GM20000 (cell line): Measurements from ENCODE around the gene CFD.
"Not testable (repeated sequence)": the region's sequence is repeated elsewhere in the genome, so short reads cannot be mapped to it uniquely, and the experiment has no call there.

Source experiments
- DNase-seq: peaks from one replicate; pipeline ENCODE4 v3.0.0; 2012; ENCODE audit warnings: low spot score
- TF ChIP-seq, protein P1 (sequence below): IDR thresholded peaks from 2 replicates; pipeline ENCODE4 v1.5.1; 2012; ENCODE audit warnings: mild to moderate bottlenecking, control low read depth; ENCODE audit errors: extremely low read depth, missing control alignments

Gene CFD

DNA sequence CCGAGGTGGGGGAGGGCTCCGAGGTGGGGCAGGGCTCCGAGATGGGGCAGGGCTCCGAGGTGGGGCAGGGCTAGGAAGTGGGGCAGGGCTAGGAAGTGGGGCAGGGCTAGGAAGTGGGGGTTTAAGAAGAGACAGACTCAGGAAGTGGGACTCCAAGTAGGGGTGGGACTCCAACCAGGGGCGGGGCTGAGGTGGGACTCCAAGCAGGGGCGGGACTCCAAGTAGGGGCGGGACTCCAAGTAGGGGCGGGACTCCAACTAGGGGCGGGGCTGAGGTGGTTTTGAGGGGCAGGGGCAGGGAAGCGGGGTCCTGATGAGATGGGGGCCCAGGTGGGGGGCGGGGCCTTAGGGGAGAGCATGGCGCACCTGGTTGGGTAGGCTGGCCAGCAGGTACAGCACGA is 13.6 kb downstream of the CFD start:
- DNase-seq: peak; percentile 88
- TF ChIP-seq, protein P1, sequence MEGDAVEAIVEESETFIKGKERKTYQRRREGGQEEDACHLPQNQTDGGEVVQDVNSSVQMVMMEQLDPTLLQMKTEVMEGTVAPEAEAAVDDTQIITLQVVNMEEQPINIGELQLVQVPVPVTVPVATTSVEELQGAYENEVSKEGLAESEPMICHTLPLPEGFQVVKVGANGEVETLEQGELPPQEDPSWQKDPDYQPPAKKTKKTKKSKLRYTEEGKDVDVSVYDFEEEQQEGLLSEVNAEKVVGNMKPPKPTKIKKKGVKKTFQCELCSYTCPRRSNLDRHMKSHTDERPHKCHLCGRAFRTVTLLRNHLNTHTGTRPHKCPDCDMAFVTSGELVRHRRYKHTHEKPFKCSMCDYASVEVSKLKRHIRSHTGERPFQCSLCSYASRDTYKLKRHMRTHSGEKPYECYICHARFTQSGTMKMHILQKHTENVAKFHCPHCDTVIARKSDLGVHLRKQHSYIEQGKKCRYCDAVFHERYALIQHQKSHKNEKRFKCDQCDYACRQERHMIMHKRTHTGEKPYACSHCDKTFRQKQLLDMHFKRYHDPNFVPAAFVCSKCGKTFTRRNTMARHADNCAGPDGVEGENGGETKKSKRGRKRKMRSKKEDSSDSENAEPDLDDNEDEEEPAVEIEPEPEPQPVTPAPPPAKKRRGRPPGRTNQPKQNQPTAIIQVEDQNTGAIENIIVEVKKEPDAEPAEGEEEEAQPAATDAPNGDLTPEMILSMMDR: no peak

DNA sequence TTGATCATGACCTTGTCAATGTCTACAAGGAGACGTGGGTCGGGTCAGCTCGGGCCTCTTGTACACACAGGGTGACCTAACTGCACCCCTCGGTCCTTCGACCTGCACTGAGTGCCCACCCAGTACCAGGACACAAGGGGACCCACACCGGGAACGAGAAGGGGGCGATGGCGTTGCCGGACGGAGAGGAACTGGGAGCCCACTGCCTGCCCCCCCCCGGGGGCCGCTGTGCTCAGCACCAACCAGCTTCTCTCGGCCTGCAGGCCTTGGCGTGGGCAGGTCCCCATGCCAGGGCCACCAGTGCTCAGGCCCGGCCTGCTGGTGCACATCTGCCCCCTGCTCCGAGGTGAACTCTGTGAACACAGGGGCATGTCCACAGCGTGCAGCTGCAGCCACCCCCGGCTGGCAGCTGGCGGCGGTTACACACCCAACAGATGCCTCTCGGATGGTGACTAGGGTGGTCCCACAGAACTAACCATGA is 14.1 kb downstream of the CFD start:
- TF ChIP-seq, protein P1: no peak
- no peak for DNase-seq

DNA sequence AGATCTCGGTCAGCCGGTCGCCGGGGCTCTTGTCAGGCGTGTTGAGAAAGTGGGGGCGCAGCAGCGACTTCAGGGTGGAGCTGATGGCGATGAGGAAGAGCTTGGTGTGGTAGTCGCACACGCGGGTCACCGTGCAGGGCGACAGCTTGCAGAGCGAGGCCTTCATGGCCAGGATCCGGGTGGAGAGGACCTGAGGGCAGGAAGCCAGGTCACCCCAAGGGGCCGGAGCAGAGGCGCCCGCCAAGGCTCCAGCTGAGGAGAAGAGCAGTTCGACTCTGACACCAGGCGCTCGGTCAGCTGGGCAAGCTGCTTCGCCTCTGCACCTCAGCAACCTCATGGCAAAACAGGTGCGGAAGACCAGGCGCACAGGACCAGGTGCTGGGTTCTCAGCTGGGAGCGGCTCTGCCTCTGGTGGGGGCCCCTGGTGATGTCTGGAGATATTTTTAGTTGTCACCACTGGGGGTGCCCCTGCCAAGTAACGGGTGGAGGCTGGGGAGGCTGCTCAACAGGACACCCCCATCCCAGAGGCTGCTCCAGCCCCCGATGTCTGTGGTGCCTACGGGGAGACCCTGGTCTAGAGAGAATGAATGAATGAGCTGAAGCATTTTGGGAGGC is 15.9 kb downstream of the CFD start:
- DNase-seq: no peak
- TF ChIP-seq, protein P1: no peak

DNA sequence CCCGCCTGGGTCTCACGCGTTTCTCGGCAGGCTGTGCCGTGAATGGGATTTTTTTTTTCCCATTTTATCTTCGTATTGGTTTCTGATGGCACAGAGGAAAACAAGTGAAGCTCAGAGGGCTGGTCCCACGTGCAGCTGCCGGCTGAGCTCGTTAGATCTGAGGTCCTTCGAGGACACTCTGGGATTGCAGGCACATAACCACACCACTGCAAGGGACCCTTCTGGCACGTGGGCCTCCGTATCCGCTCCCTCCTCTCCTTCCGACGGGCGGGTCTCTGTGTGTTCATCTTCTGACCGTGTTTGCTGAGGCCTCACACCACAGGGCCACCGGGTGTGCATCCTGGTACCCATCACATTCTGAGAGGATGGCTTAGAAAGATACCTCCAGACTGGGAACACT is 16.6 kb downstream of the CFD start:
- DNase-seq: no peak
- TF ChIP-seq, protein P1: no peak

DNA sequence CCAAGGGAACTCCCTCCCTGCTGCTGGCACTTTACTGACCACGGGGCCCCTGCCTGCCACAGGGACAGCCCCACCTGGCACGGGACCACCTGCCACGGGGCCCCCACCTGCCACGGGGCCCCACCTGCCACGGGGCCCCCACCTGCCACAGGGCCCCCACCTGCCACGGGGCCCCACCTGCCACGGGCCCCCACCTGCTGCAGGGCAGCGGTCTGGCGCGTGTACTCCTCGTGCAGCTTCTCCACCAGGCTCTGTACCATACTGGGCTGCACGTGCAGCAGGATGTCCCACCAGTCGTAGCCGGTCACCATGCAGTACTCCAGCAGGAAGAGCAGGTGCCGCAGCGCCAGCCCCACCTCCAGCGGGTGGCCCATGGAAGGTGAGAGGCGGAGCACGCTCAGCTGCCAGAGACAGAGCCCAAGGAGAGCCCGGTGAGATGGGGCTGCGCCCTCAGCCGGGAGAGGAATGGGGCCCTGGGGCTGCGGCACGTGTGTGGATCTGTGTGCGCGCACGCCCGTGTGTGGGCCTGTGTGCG is 17.4 kb downstream of the CFD start:
- no peak for DNase-seq
- TF ChIP-seq, protein P1: no peak

DNA sequence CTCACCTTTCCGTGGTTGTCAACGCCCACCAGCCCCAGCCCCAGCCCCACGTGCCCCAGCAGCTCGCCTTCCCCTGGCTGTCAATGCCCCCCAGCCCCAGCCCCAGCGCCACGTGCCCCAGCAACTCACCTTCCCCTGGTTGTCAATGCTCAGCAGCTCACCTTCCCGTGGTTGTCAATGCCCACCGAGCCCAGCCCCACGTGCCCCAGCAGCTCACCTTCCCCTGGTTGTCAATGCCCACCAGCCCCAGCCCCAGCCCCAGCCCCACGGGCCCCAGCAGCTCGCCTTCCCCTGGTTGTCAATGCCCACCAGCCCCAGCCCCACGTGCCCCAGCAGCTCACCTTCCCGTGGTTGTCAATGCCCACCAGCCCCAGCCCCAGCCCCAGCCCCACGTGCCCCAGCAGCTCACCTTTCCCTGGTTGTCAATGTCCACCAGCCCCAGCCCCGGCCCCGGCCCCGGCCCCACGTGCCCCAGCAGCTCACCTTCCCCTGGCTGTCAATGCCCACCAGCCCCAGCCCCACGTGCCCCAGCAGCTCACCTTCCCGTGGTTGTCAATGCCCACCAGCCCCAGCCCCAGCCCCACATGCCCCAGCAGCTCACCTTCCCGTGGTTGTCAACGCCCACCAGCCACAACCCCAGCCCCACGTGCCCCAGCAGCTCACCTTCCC is 18.7 kb downstream of the CFD start:
- DNase-seq: not testable (repeated sequence)

DNA sequence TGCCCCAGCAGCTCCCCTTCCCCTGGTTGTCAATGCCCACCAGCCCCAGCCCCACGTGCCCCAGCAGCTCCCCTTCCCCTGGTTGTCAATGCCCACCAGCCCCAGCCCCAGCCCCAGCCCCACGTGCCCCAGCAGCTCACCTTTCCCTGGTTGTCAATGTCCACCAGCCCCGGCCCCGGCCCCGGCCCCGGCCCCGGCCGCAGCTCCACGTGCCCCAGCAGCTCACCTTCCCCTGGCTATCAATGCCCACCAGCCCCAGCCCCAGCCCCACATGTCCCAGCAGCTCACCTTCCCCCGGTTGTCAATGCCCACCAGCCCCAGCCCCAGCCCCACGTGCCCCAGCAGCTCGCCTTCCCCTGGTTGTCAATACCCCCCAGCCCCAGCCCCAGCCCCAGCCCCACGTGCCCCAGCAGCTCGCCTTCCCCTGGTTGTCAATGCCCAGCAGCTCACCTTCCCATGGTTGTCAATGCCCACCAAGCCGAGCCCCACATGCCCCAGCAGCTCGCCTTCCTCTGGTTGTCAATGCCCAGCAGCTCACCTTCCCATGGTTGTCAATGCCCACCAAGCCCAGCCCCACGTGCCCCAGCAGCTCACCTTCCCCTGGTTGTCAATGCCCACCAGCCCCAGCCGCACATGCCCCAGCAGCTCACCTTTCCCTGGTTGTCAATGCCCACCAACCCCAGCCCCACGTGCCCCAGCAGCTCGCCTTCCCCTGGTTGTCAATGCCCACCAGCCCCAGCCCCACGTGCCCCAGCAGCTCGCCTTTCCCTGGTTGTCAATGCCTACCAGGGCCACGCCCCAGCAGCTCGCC is 19.5 kb downstream of the CFD start:
- not testable (repeated sequence) for DNase-seq
